Transverse colon (tissue), 4 donors: ENCODE results near the gene TMBIM4. TPM values are rescaled to one million over a fixed set of nuclear protein-coding genes. Genes with fewer than 3 reads are reported as not detected.
"Not testable (repeated sequence)": the region's sequence is repeated elsewhere in the genome, so short reads cannot be mapped to it uniquely, and the experiment has no call there.

Source experiments
- DNase-seq: peaks from one replicate; pipeline ENCODE4 v3.0.0-alpha.2; 2019
- H3K27ac ChIP-seq, 4 donors: fragments of 200-600 bp; sonication (generic); 2 replicates each; pipeline ENCODE4 v1.5.1; 2016 to 2018; ENCODE audit warnings: inconsistent platforms in 4 of 4
- H3K27me3 ChIP-seq: fragments of 200-600 bp; sonication (generic); 2 replicates; pipeline ENCODE4 v1.5.1; 2017; ENCODE audit warnings: inconsistent platforms
- H3K36me3 ChIP-seq, 4 donors: fragments of 200-600 bp; sonication (generic); 2 replicates each; pipeline ENCODE4 v1.5.1; 2017 to 2019; ENCODE audit warnings: inconsistent platforms in 4 of 4
- H3K4me1 ChIP-seq, 4 donors: fragments of 200-600 bp; sonication (generic); 2 replicates each; pipeline ENCODE4 v1.5.1; 2017 to 2020; ENCODE audit warnings: inconsistent platforms in 4 of 4
- H3K4me3 ChIP-seq, 4 donors: fragments of 200-600 bp; sonication (generic); 1 replicate in 1 of 4; 2 replicates in 3 of 4; pipeline versions ENCODE4 v1.5.1 to v1.6.1; 2017 to 2019; ENCODE audit warnings: inconsistent platforms in 4 of 4
- H3K9me3 ChIP-seq, 2 donors: fragments of 200-600 bp; sonication (generic); 2 replicates each; pipeline ENCODE4 v1.5.1; 2017 to 2019; ENCODE audit warnings: inconsistent platforms in 2 of 2
- EP300 ChIP-seq: sonication (generic); formaldehyde crosslinking; IDR thresholded peaks from one replicate; pipeline ENCODE4 v1.6.1; 2017; ENCODE audit warnings: antibody characterized with exemption, low read depth
- POLR2A ChIP-seq: fragments of 450-650 bp; IDR thresholded peaks from one replicate; pipeline ENCODE4 v1.6.1; 2016; ENCODE audit warnings: antibody characterized with exemption, mild to moderate bottlenecking, moderate library complexity
- POLR2AphosphoS5 ChIP-seq, 3 donors: sonication (generic); formaldehyde crosslinking; IDR thresholded peaks; one replicate each; pipeline ENCODE4 v1.6.1; 2016; ENCODE audit warnings: antibody characterized with exemption in 3 of 3
- WGBS, 2 donors: methylation state at CpG; one replicate each; pipeline ENCODE4 v1.1.5; 2018; ENCODE audit warnings: low coverage in 1 of 2; 5-methylcytosine and 5-hydroxymethylcytosine counted together
- in situ Hi-C, 4 donors: fragments of 200-750 bp; cut with MboI; loops; one replicate each; pipeline versions ENCODE4 v1.15.0 to v1.15.1; 2017; ENCODE audit warnings: low sequenced_read_pairs in 3 of 4, low pct_ligation_motif_present in 1 of 4, low pct_unique_long_range_greater_than_20kb in 1 of 4
- intact Hi-C: fragments of 100-400 bp; cut with DNase I; formaldehyde crosslinking; loops from one replicate; pipeline ENCODE4 v1.15.1; 2023; ENCODE audit warnings: low total_unique reads
- total RNA-seq, 4 donors: library from RNA; depleted of rRNA; stranded (reverse); fragments of >200 nt; gene quantifications; one replicate each; pipeline ENCODE4 v1.1.0, GENCODE V29; 2016
- TF ChIP-seq, protein P1 (sequence below), 5 experiments: fragments of 200-600 bp in 3 of 5; fragments of 450-650 bp in 2 of 5; sonication (generic) in 3 of 5; IDR thresholded peaks; 1 replicate in 2 of 5; 2 replicates in 3 of 5; pipeline ENCODE4 v1.5.1; 2016 to 2017; ENCODE audit warnings: antibody characterized with exemption in 5 of 5, inconsistent platforms in 3 of 5, mild to moderate bottlenecking in 2 of 5, moderate library complexity in 1 of 5

Gene TMBIM4, protein sequence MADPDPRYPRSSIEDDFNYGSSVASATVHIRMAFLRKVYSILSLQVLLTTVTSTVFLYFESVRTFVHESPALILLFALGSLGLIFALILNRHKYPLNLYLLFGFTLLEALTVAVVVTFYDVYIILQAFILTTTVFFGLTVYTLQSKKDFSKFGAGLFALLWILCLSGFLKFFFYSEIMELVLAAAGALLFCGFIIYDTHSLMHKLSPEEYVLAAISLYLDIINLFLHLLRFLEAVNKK
- total RNA-seq = 100 to 1,000 TPM in 2 of 4 donors, 10 to 100 TPM in 2; 15.5 to 217 (median 98.8) TPM

DNA sequence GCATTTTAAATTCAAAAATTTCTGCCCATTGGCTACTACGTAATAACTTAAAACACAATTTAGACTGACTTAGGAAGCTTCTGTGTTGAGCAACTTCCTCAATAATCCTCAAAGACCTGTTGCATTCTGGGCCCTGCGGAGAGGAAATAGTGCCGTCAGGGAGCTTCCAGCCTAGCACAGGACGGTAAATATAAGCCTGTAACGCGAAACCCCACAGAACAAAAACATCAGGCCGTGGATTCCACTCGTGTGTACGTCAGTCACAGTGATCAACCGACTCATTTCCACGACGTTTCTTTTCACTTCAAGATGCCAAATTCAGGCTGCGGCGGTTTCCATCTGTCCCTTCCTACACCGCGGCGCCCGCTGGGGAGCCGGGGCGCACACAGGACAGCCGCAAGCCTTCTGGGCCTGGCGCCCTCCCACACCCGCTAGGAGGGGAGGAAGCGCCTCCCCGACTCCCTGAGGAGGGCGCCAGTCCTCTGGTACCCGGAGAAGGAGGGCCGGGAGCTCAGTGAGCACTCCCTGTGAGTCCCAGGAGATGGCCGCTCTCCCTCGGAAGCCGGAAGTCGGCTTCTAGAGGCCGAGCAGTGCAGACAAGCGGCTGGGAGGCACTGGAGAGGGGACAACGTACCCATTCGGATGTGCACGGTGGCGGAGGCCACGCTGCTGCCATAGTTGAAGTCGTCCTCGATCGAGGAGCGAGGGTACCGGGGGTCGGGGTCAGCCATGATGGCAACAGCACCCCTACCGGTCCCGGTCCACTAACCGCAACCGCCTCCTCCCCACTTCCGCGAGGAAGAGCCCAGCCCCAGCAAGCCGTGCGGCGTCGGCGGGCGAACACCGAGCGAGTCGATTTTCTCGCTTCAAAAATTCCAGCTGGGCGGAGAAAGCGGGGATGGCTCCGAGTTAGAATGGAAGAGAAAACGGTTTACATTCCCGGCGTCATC, at the start of gene TMBIM4:
TMBIM4 (minus strand) TSS at position 776 of the 950 bp plus-strand sequence; CDS start at position 731, 45 bp downstream.
- 0% methylated on average over 1 to 51 of the region's 67 CpGs for WGBS, 2 donors
- in situ Hi-C loops = no loop called here
- no peaks in the 10 kb centered on the region for H3K36me3 ChIP-seq
- DNase-seq = peak; percentile 91
- no peaks in the 10 kb centered on the region for H3K9me3 ChIP-seq
- TF ChIP-seq POLR2A = peak; percentile 76
- TF ChIP-seq POLR2AphosphoS5 (IDR thresholded peaks at IDR 0.05) = peak; percentile 70 to 89 (median 86)
- TF ChIP-seq, protein P1, sequence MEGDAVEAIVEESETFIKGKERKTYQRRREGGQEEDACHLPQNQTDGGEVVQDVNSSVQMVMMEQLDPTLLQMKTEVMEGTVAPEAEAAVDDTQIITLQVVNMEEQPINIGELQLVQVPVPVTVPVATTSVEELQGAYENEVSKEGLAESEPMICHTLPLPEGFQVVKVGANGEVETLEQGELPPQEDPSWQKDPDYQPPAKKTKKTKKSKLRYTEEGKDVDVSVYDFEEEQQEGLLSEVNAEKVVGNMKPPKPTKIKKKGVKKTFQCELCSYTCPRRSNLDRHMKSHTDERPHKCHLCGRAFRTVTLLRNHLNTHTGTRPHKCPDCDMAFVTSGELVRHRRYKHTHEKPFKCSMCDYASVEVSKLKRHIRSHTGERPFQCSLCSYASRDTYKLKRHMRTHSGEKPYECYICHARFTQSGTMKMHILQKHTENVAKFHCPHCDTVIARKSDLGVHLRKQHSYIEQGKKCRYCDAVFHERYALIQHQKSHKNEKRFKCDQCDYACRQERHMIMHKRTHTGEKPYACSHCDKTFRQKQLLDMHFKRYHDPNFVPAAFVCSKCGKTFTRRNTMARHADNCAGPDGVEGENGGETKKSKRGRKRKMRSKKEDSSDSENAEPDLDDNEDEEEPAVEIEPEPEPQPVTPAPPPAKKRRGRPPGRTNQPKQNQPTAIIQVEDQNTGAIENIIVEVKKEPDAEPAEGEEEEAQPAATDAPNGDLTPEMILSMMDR (IDR thresholded peaks at IDR 0.05) = peak; percentile 49 to 92 (median 64)
- TF ChIP-seq EP300 = no peak
- peak within 1 kb of the TSS; percentile 64 to 93 (median 82) for H3K4me3 ChIP-seq
- H3K27ac ChIP-seq = peak within 1 kb of the TSS; percentile 98 to 100 (median 98)
- peaks cover 0 to 20% (median 15%) of the 10 kb centered on the region in 4 donors for H3K4me1 ChIP-seq
- intact Hi-C loops = no loop called here
- H3K27me3 ChIP-seq = no peaks in the 10 kb centered on the region

DNA sequence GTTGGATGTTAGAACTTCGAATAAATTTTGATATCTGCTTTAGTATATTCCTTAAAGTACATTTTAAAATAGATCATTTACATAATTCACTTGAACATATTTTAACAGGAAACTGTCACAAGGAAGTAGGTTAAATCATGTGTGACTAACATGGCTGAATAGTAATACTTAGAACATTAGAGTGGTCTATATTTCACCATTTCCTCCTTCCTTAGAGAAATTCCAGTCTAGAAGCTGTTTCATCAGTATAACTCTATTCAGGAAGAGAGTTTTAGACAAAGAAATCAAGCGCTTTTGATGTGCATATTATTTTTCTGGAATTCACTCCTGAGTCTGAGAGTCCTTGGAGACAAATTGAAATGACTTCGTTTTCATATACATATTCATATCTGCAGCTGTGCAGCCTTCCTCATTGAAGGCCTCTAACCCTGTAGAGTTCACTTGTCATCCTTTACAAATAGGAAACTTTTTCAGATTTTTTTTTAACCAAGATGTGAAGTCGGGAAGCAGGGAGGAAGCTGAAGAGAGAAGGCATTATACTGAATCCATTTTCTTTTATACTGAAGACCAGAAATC, 47.6 kb upstream of the TMBIM4 start:
- in situ Hi-C loops (no loop called here), intact Hi-C loops (no loop called here)
- peaks cover 9 to 10% of the 10 kb centered on the region in 2 donors for H3K9me3 ChIP-seq
- H3K27ac ChIP-seq = no peak overlapping the region
- H3K27me3 ChIP-seq = no peaks in the 10 kb centered on the region
- DNase-seq = no peak
- H3K4me3 ChIP-seq = no peak overlapping the region
- H3K36me3 ChIP-seq = no peaks in the 10 kb centered on the region
- H3K4me1 ChIP-seq = peaks cover 0 to 26% (median 8%) of the 10 kb centered on the region in 4 donors
- TF ChIP-seq POLR2AphosphoS5 (IDR thresholded peaks at IDR 0.05) = no peak
- no peak for TF ChIP-seq EP300
- TF ChIP-seq POLR2A = no peak
- TF ChIP-seq, protein P1 (IDR thresholded peaks at IDR 0.05) = no peak
- 48 to 61% methylated on average over 2 to 4 of the region's 4 CpGs for WGBS, 2 donors

DNA sequence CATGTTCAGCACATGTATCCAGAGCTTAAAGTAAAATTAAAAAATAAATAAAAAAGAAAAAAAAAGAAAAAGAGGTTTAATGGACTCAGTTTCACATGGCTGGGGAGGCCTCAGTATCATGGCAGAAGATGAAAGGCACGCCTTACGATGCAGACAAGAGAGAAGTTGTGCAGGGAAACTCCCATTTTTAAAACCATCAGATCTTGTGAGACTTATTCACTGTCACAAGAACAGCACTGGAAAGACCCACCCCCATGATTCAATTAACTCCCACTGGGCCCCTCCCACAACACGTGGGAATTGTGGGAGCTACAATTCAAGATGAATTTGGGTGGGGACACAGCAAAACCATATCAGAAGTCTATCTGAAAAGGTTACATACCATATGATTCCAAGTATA, 43.2 kb upstream of the TMBIM4 start:
- H3K27ac ChIP-seq, H3K36me3 ChIP-seq, H3K9me3 ChIP-seq, in situ Hi-C loops, intact Hi-C loops, DNase-seq, H3K27me3 ChIP-seq, H3K4me3 ChIP-seq: not testable (repeated sequence)
- peaks cover 0 to 32% (median 8%) of the 10 kb centered on the region in 4 donors for H3K4me1 ChIP-seq
- WGBS, 2 donors = 77% methylated on average over 3 of the region's 3 CpGs; no CpG with 5 or more reads in 1 of the 2 donors

DNA sequence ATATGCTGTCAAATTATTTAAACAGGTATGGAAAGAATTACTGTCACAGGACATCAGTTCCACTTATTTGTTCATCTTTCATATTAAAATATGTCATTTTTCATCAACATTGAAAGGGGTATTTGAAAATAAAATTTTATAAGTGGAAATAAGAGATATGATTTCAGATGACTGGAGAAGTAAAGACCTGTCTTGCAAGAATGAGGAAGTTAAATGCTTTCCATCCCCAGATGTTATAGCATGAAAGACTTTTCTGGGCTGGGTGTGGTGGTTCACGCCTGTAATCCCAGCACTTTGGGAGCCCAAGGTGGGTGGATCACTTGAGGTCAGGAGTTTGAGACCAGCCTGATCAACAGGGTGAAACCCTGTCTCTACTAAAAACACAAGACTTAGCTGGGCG, 41.8 kb upstream of the TMBIM4 start:
- DNase-seq, H3K36me3 ChIP-seq, H3K27ac ChIP-seq, intact Hi-C loops, H3K4me3 ChIP-seq, in situ Hi-C loops, H3K27me3 ChIP-seq, H3K9me3 ChIP-seq: not testable (repeated sequence)
- WGBS, 2 donors = 67 to 72% methylated on average over 1 to 2 of the region's 2 CpGs
- peaks cover 0 to 24% (median 8%) of the 10 kb centered on the region in 4 donors for H3K4me1 ChIP-seq

DNA sequence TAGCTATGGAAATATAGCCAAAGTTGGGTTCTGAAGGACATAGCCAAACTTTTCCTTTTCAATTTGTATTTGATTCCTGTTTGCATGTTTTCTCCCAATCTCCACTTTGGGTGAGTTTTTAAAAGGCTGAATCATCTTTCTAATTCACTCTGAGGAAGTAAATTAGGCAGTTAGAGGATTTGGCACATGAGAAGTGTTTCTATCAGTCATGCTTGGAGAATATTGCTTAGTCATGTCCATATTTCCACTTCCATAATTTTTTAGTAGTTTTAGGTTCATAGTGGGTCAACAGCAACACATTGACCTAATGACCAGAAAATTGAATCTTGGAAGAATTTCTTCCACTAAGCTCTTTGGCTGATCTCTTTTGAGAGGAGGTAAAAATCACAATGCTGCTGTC, 41.0 kb upstream of the TMBIM4 start:
- Histone ChIP-seq H3K9me3 (no peaks in the 10 kb centered on the region), H3K27me3 (no peaks in the 10 kb centered on the region), H3K4me3 (no peak overlapping the region), H3K4me1 (peaks cover 0 to 16% (median 5%) of the 10 kb centered on the region in 4 donors), H3K27ac (no peak overlapping the region), H3K36me3 (no peaks in the 10 kb centered on the region)
- TF ChIP-seq, protein P1 (IDR thresholded peaks at IDR 0.05) = no peak
- TF ChIP-seq EP300 (no peak), POLR2AphosphoS5 (IDR thresholded peaks at IDR 0.05) (no peak), POLR2A (no peak)
- intact Hi-C loops = no loop called here
- no peak for DNase-seq
- in situ Hi-C loops = no loop called here
